Loucy (cell line): ENCODE data around the gene RAB6A.
"Not testable (repeated sequence)": the region's sequence is repeated elsewhere in the genome, so short reads cannot be mapped to it uniquely, and the experiment has no call there.

Experiments
- H2AFZ ChIP-seq: fragments of 200-600 bp; sonication (generic); 2 replicates; pipeline ENCODE4 v1.6.0; 2016; ENCODE audit warnings: antibody characterized with exemption, mild to moderate bottlenecking, low read length, moderate library complexity
- H3F3A ChIP-seq: fragments of 200-600 bp; 2 replicates; pipeline ENCODE4 v1.6.0; 2016; ENCODE audit warnings: antibody characterized with exemption, low read depth, mild to moderate bottlenecking
- H3K27me3 ChIP-seq: fragments of 200-600 bp; sonication (generic); 2 replicates; pipeline ENCODE4 v1.6.1; 2014; ENCODE audit warnings: low read length, mild to moderate bottlenecking; ENCODE audit not compliant: insufficient read depth, poor library complexity, severe bottlenecking
- H3K36me3 ChIP-seq: fragments of 200-600 bp; sonication (generic); 2 replicates; pipeline ENCODE4 v1.6.1; 2016; ENCODE audit warnings: low read length; ENCODE audit not compliant: insufficient read depth
- H3K4me1 ChIP-seq: fragments of 200-600 bp; sonication (generic); 2 replicates; pipeline ENCODE4 v1.5.1; 2014; ENCODE audit warnings: low read length, mild to moderate bottlenecking; ENCODE audit not compliant: insufficient read depth, poor library complexity, severe bottlenecking
- H3K4me2 ChIP-seq: fragments of 200-600 bp; sonication (generic); 2 replicates; pipeline ENCODE4 v1.6.0; 2014; ENCODE audit warnings: antibody characterized with exemption, low read length, low read depth, mild to moderate bottlenecking; ENCODE audit not compliant: poor library complexity, severe bottlenecking
- H3K4me3 ChIP-seq: fragments of 200-600 bp; sonication (generic); 2 replicates; pipeline ENCODE4 v1.5.1; 2014; ENCODE audit warnings: low read length, mild to moderate bottlenecking, mixed read lengths; ENCODE audit not compliant: poor library complexity, severe bottlenecking
- H3K79me2 ChIP-seq: fragments of 200-600 bp; sonication (generic); 2 replicates; pipeline ENCODE4 v1.6.1; 2014; ENCODE audit warnings: low read length; ENCODE audit not compliant: insufficient read depth
- H3K9ac ChIP-seq: fragments of 200-600 bp; sonication (generic); 2 replicates; pipeline ENCODE4 v1.6.0; 2014; ENCODE audit warnings: mild to moderate bottlenecking, low read depth, low read length, moderate library complexity; ENCODE audit not compliant: poor library complexity, severe bottlenecking
- H3K9me2 ChIP-seq: fragments of 200-600 bp; sonication (generic); replicated peaks from 2 replicates; pipeline ENCODE4 v1.6.1; 2016; ENCODE audit warnings: low read depth, low read length, mixed read lengths
- H3K9me3 ChIP-seq: fragments of 200-600 bp; sonication (generic); 2 replicates; pipeline ENCODE4 v1.6.1; 2014; ENCODE audit warnings: mild to moderate bottlenecking, antibody characterized with exemption, low read length, low read depth; ENCODE audit not compliant: insufficient read depth
- H4K20me1 ChIP-seq: fragments of 200-600 bp; sonication (generic); 2 replicates; pipeline ENCODE4 v1.6.0; 2014; ENCODE audit warnings: antibody characterized with exemption, low read length, mild to moderate bottlenecking; ENCODE audit not compliant: insufficient read depth, poor library complexity, severe bottlenecking
- CTCF ChIP-seq: fragments of 200-600 bp; sonication (generic); conservative IDR thresholded peaks from 2 replicates; pipeline ENCODE4 v1.5.1; 2014; ENCODE audit warnings: mild to moderate bottlenecking, antibody characterized with exemption, low read length
- EZH2phosphoT487 ChIP-seq: fragments of 200-600 bp; IDR thresholded peaks from 2 replicates; pipeline ENCODE4 v1.6.1; 2018; ENCODE audit warnings: antibody characterized with exemption, mild to moderate bottlenecking, moderate library complexity, borderline replicate concordance

Gene RAB6A

GRCh38 chr11:73676552-73676951, 84.3 kb downstream of the RAB6A start:
- Histone ChIP-seq H2AFZ (peak overlapping the region; percentile 50), H3K4me1 (peaks cover 34% of the 10 kb centered on the region), H3K9ac (peak overlapping the region; percentile 68), H3K4me2 (peak overlapping the region; percentile 68), H3K36me3 (peaks cover 14% of the 10 kb centered on the region), H3K4me3 (peak overlapping the region; percentile 56)
- peak; percentile 44 for TF ChIP-seq CTCF
- H4K20me1 ChIP-seq, H3K27me3 ChIP-seq, H3K79me2 ChIP-seq, H3K9me3 ChIP-seq, H3F3A ChIP-seq, H3K9me2 ChIP-seq: not testable (repeated sequence)

GRCh38 chr11:73671701-73672100, 89.2 kb downstream of the RAB6A start:
- H3K9me2 ChIP-seq, result no peaks in the 10 kb centered on the region
- H3K27me3 ChIP-seq, result no peaks in the 10 kb centered on the region
- H3F3A ChIP-seq, result peaks cover 4% of the 10 kb centered on the region; the same call in 1 of the 2 replicates
- no peak overlapping the region for H3K4me3 ChIP-seq
- H2AFZ ChIP-seq, result no peak overlapping the region
- no peaks in the 10 kb centered on the region for H3K79me2 ChIP-seq
- H3K9ac ChIP-seq, result no peak overlapping the region
- no peaks in the 10 kb centered on the region for H4K20me1 ChIP-seq
- no peak for TF ChIP-seq EZH2phosphoT487
- H3K4me1 ChIP-seq, result peaks cover 46% of the 10 kb centered on the region
- H3K36me3 ChIP-seq, result no peaks in the 10 kb centered on the region; the same call in 1 of the 2 replicates
- no peaks in the 10 kb centered on the region for H3K9me3 ChIP-seq
- no peak overlapping the region for H3K4me2 ChIP-seq

- no peaks in the 10 kb centered on the region for H3K9me3 ChIP-seq
- no peak overlapping the region for H2AFZ ChIP-seq
- no peaks in the 10 kb centered on the region; the same call in 1 of the 2 replicates for H3K36me3 ChIP-seq
- no peaks in the 10 kb centered on the region for H3K79me2 ChIP-seq
- H3K9ac ChIP-seq, result no peak overlapping the region
- no peaks in the 10 kb centered on the region for H3K9me2 ChIP-seq
- no peaks in the 10 kb centered on the region for H4K20me1 ChIP-seq
- H3K27me3 ChIP-seq, result no peaks in the 10 kb centered on the region
- H3F3A ChIP-seq, result peaks cover 4% of the 10 kb centered on the region; the same call in 1 of the 2 replicates
- no peak overlapping the region for H3K4me3 ChIP-seq
- H3K4me1 ChIP-seq, result peaks cover 40% of the 10 kb centered on the region
- H3K4me2 ChIP-seq, result no peak overlapping the region
- TF ChIP-seq CTCF, result no peak
- no peak for TF ChIP-seq EZH2phosphoT487
Measured at GRCh38 chr11:73670808-73671207, 90.1 kb downstream of the RAB6A start.

- Histone ChIP-seq H3K9me2 (no peaks in the 10 kb centered on the region), H3K4me1 (peaks cover 45% of the 10 kb centered on the region), H3K27me3 (no peaks in the 10 kb centered on the region), H3K9me3 (no peaks in the 10 kb centered on the region), H3K36me3 (no peaks in the 10 kb centered on the region), H4K20me1 (no peaks in the 10 kb centered on the region), H3K4me3 (no peak overlapping the region), H3F3A (peaks cover 4% of the 10 kb centered on the region; the same call in 1 of the 2 replicates), H3K4me2 (peak overlapping the region; percentile 7), H3K9ac (no peak overlapping the region), H3K79me2 (no peaks in the 10 kb centered on the region), H2AFZ (no peak overlapping the region)
- TF ChIP-seq EZH2phosphoT487, result no peak
- TF ChIP-seq CTCF, result no peak
Measured at GRCh38 chr11:73667891-73668290, 93.0 kb downstream of the RAB6A start.
